Body of pancreas (tissue), 4 donors: ENCODE data around the gene ADAMTS17.

Experiments
- POLR2A ChIP-seq, 3 donors: fragments of 450-650 bp; IDR thresholded peaks; one replicate each; pipeline ENCODE4 v1.6.1; 2016; ENCODE audit warnings: antibody characterized with exemption in 3 of 3, mild to moderate bottlenecking in 2 of 3
- TF ChIP-seq, protein P1 (sequence below), 7 experiments: fragments of 450-650 bp in 4 of 7; fragments of 200-600 bp in 3 of 7; sonication (generic) in 3 of 7; IDR thresholded peaks; one replicate each; pipeline ENCODE4 v1.5.1; 2016 to 2019; ENCODE audit warnings: antibody characterized with exemption in 7 of 7

- no peak for TF ChIP-seq POLR2A (IDR thresholded peaks at IDR 0.05)
- TF ChIP-seq, protein P1, sequence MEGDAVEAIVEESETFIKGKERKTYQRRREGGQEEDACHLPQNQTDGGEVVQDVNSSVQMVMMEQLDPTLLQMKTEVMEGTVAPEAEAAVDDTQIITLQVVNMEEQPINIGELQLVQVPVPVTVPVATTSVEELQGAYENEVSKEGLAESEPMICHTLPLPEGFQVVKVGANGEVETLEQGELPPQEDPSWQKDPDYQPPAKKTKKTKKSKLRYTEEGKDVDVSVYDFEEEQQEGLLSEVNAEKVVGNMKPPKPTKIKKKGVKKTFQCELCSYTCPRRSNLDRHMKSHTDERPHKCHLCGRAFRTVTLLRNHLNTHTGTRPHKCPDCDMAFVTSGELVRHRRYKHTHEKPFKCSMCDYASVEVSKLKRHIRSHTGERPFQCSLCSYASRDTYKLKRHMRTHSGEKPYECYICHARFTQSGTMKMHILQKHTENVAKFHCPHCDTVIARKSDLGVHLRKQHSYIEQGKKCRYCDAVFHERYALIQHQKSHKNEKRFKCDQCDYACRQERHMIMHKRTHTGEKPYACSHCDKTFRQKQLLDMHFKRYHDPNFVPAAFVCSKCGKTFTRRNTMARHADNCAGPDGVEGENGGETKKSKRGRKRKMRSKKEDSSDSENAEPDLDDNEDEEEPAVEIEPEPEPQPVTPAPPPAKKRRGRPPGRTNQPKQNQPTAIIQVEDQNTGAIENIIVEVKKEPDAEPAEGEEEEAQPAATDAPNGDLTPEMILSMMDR (IDR thresholded peaks at IDR 0.05), result no peak
These were observed 383.2 kb downstream of the ADAMTS17 start for GRCh38 chr15:99958426-99959097.
